ENCODE data around the gene OR4D9. TPM values are rescaled to one million over a fixed set of nuclear protein-coding genes. Genes with fewer than 3 reads are reported as not detected.

Gene OR4D9
- total RNA-seq, 1 experiment from 2014 or later, result not detected

- no peak for TF ChIP-seq USF2 (CRISPR knock-in tag; IDR thresholded peaks at IDR 0.05)
- TF ChIP-seq TCF7 (CRISPR knock-in tag; IDR thresholded peaks at IDR 0.05; ENCODE audit: low read depth), result no peak
- no peak for TF ChIP-seq ELF4 (CRISPR knock-in tag; IDR thresholded peaks at IDR 0.05; ENCODE audit: low read depth)
- no peak for TF ChIP-seq FOXK1 (CRISPR knock-in tag; IDR thresholded peaks at IDR 0.05)
- TF ChIP-seq ATF2 (CRISPR knock-in tag; IDR thresholded peaks at IDR 0.05; ENCODE audit: borderline replicate concordance, low read depth), result no peak
- TF ChIP-seq CTCF (IDR thresholded peaks at IDR 0.05), result no peak
- no peak for TF ChIP-seq E2F4 (CRISPR knock-in tag; IDR thresholded peaks at IDR 0.05; ENCODE audit: borderline replicate concordance, low read depth)
- TF ChIP-seq GRHL2 (CRISPR knock-in tag; IDR thresholded peaks at IDR 0.05; ENCODE audit: insufficient replicate concordance, severe bottlenecking), result no peak
- TF ChIP-seq STAT6 (CRISPR knock-in tag; conservative IDR thresholded peaks at IDR 0.05; ENCODE audit: low read depth), result no peak
- peak; percentile 73 for TF ChIP-seq ZNF671 (CRISPR knock-in tag; IDR thresholded peaks at IDR 0.05)
- TF ChIP-seq FOXP4 (CRISPR knock-in tag; IDR thresholded peaks at IDR 0.05), result peak; percentile 49; the same call in 1 of the 2 replicates
- no peak for TF ChIP-seq HMGA2 (CRISPR knock-in tag; IDR thresholded peaks at IDR 0.05)
- TF ChIP-seq ZNF423 (CRISPR knock-in tag; IDR thresholded peaks at IDR 0.05), result no peak
- TF ChIP-seq ZNF512 (CRISPR knock-in tag; IDR thresholded peaks at IDR 0.05; ENCODE audit: borderline replicate concordance), result no peak
- no peak for TF ChIP-seq ZNF532 (CRISPR knock-in tag; IDR thresholded peaks at IDR 0.05; ENCODE audit: borderline replicate concordance)
- no peak for TF ChIP-seq ZNF219 (CRISPR knock-in tag; IDR thresholded peaks at IDR 0.05; ENCODE audit: borderline replicate concordance)
- TF ChIP-seq IRF2 (CRISPR knock-in tag; IDR thresholded peaks at IDR 0.05; ENCODE audit: borderline replicate concordance, low read depth), result no peak
Observed at GRCh38 chr11:59550368-59550841, 39.1 kb downstream of the OR4D9 start (continued).
